H1 (cell line): ENCODE data around the gene FSD1L. TPM values are rescaled to one million over a fixed set of nuclear protein-coding genes. Genes with fewer than 3 reads are reported as not detected.

ENCODE experiments used
- CHD2 ChIP-seq: IDR thresholded peaks from 2 replicates; pipeline ENCODE4 v1.6.1; 2012; ENCODE audit warnings: low read length, improper control_type of control experiment
- KDM1A ChIP-seq: fragments of 200-600, 300-600 bp; sonication (generic); IDR thresholded peaks from 2 replicates; pipeline ENCODE4 v1.7.1; 2016; ENCODE audit warnings: mild to moderate bottlenecking, low read length, borderline replicate concordance
- SAP30 ChIP-seq: fragments of 300-600 bp; sonication (generic); IDR thresholded peaks from 2 replicates; pipeline ENCODE4 v1.7.1; 2012; ENCODE audit warnings: low read length, moderate library complexity, mild to moderate bottlenecking, inconsistent platforms; ENCODE audit not compliant: insufficient read depth, insufficient replicate concordance
- SIN3A ChIP-seq, 2 experiments: IDR thresholded peaks in 1 of 2; conservative IDR thresholded peaks in 1 of 2; 2 replicates each; pipeline ENCODE4 v1.6.1; 2011 to 2012; ENCODE audit warnings: low read length in 2 of 2, improper control_type of control experiment in 1 of 2, low read depth in 1 of 2, mild to moderate bottlenecking in 1 of 2
- SUZ12 ChIP-seq: fragments of 200-600 bp; sonication (generic); IDR thresholded peaks from 2 replicates; pipeline ENCODE4 v1.6.1; 2012; ENCODE audit warnings: mild to moderate bottlenecking, inconsistent platforms, low read length, moderate library complexity, mixed read lengths
- TAF1 ChIP-seq: IDR thresholded peaks from 2 replicates; pipeline ENCODE4 v1.6.1; 2011; ENCODE audit warnings: mild to moderate bottlenecking, low read depth, low read length
- polyA plus RNA-seq, 7 experiments: library from polyadenylated mRNA; depleted of rRNA in 3 of 7; stranded (reverse) in 5 of 7; unstranded in 2 of 7; fragments of >200 nt in 5 of 7; fragments of 200-250 nt in 2 of 7; gene quantifications; 1 replicate in 5 of 7; 2 replicates in 1 of 7; 4 replicates in 1 of 7; pipeline versions ENCODE4 v1.2.1 to v1.2.3, GENCODE V29; 2011 to 2013; ENCODE audit warnings: missing spikeins in 2 of 7, mixed read lengths in 2 of 7
- total RNA-seq: library from RNA; stranded (reverse); fragmentation: NEBNext Ultra II Directional; extraction: Animal tissue kit (Norgen Biotek cat#: 25700); gene quantifications from 2 replicates; pipeline ENCODE4 v1.2.1, GENCODE V29; 2021
- TF ChIP-seq, protein P1 (sequence below), 3 experiments: IDR thresholded peaks; 1 replicate in 2 of 3; 2 replicates in 1 of 3; pipeline versions ENCODE4 v1.5.1 to v1.6.1; 2011; ENCODE audit warnings: low read length in 3 of 3, mild to moderate bottlenecking in 3 of 3, inconsistent platforms in 2 of 3, low read depth in 1 of 3, moderate library complexity in 1 of 3; ENCODE audit not compliant: insufficient read depth in 1 of 3; ENCODE audit errors: control extremely low read depth in 1 of 3

FSD1L gene
- total and polyA plus RNA-seq, 2 of the 8 experiments (the other 6 are each of a cell fraction or from before 2014, with no cell fraction given): 0.91 to 4.8 TPM

- no peak for TF ChIP-seq CHD2
- TF ChIP-seq, protein P1, sequence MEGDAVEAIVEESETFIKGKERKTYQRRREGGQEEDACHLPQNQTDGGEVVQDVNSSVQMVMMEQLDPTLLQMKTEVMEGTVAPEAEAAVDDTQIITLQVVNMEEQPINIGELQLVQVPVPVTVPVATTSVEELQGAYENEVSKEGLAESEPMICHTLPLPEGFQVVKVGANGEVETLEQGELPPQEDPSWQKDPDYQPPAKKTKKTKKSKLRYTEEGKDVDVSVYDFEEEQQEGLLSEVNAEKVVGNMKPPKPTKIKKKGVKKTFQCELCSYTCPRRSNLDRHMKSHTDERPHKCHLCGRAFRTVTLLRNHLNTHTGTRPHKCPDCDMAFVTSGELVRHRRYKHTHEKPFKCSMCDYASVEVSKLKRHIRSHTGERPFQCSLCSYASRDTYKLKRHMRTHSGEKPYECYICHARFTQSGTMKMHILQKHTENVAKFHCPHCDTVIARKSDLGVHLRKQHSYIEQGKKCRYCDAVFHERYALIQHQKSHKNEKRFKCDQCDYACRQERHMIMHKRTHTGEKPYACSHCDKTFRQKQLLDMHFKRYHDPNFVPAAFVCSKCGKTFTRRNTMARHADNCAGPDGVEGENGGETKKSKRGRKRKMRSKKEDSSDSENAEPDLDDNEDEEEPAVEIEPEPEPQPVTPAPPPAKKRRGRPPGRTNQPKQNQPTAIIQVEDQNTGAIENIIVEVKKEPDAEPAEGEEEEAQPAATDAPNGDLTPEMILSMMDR (IDR thresholded peaks at IDR 0.05; ENCODE audit: control extremely low read depth in 1 of 3, insufficient read depth in 1 of 3, low read depth in 1 of 3, low read length in 3 of 3): no peak
- no peak for TF ChIP-seq SIN3A (conservative IDR thresholded peaks at IDR 0.05 in 1 of 2, IDR thresholded peaks at IDR 0.05 in 1 of 2; ENCODE audit: low read depth in 1 of 2, low read length in 2 of 2)
- TF ChIP-seq KDM1A: no peak
- TF ChIP-seq SAP30: no peak
- no peak for TF ChIP-seq SUZ12
- TF ChIP-seq TAF1: no peak
Observed at GRCh38 chr9:105459336-105459735, 11.5 kb downstream of the FSD1L start (continued).
